ENCODE data around the gene STXBP5. TPM values are rescaled to one million over a fixed set of nuclear protein-coding genes. Genes with fewer than 3 reads are reported as not detected.

The STXBP5 gene
- total RNA-seq, 1 experiment from 2014 or later = 11.6 TPM

- no peak overlapping the region for H2BK15ac ChIP-seq (ENCODE audit: low read depth, low read length)
- H4K20me1 ChIP-seq (ENCODE audit: control insufficient read depth, insufficient read depth, insufficient read length) = no peaks in the 10 kb centered on the region
- no peak overlapping the region for H2AK5ac ChIP-seq (ENCODE audit: insufficient read length, low read length)
- Mint-ChIP-seq H3K27me3 (ENCODE audit: low read depth) (no peaks in the 10 kb centered on the region), H3K4me3 (no peak overlapping the region), H3K4me1 (no peaks in the 10 kb centered on the region), H3K36me3 (ENCODE audit: insufficient read depth in 1 of 3, low read depth in 3 of 3) (no peaks in the 10 kb centered on the region), H3K27ac (no peak overlapping the region), H3K9me3 (no peaks in the 10 kb centered on the region)
- H3K27me3 ChIP-seq (ENCODE audit: insufficient read depth, low read length) = no peaks in the 10 kb centered on the region
- no peak overlapping the region for H4K8ac ChIP-seq (replicated peaks; ENCODE audit: insufficient read length, low read depth, low read length)
- no peak overlapping the region for H4K5ac ChIP-seq (ENCODE audit: insufficient read length, low read depth, low read length)
- H3K23me2 ChIP-seq (ENCODE audit: insufficient read length, low read depth, low read length, poor library complexity, severe bottlenecking) = no peaks in the 10 kb centered on the region
- no CpG with 5 or more reads among the region's 6 CpGs for WGBS (ENCODE audit: extremely low coverage, insufficient read length, low lambda C conversion rate)
- no peak for DNase-seq
- H2BK12ac ChIP-seq (ENCODE audit: insufficient read length, low read depth, low read length) = no peak overlapping the region
- H2BK20ac ChIP-seq (ENCODE audit: low read depth, low read length, poor library complexity, severe bottlenecking) = no peak overlapping the region
- no peak overlapping the region for H4K91ac ChIP-seq (ENCODE audit: insufficient read length, low read depth, low read length)
- H3K79me2 ChIP-seq (ENCODE audit: insufficient read depth, low read length) = no peaks in the 10 kb centered on the region
- no peak overlapping the region for H3K27ac ChIP-seq (ENCODE audit: insufficient read length, low read depth, low read length)
- no peak overlapping the region for H3K56ac ChIP-seq (ENCODE audit: insufficient read length, low read depth, low read length)
- no peaks in the 10 kb centered on the region for H3K9me3 ChIP-seq (ENCODE audit: control insufficient read depth, low read depth, low read length)
- no peak overlapping the region for H3K4ac ChIP-seq (ENCODE audit: low read depth, low read length)
- no peak overlapping the region for H2BK5ac ChIP-seq (ENCODE audit: insufficient read length, low read length)
- H3K18ac ChIP-seq (ENCODE audit: insufficient read length, low read depth, low read length) = no peak overlapping the region
- no peak overlapping the region for H3K9ac ChIP-seq (ENCODE audit: extremely low read depth, insufficient read length, low read length)
- H3K4me2 ChIP-seq (ENCODE audit: insufficient read depth, insufficient read length, low read length) = no peak overlapping the region
- H2BK120ac ChIP-seq (ENCODE audit: low read depth, low read length, poor library complexity, severe bottlenecking) = no peak overlapping the region
- H3K79me1 ChIP-seq (ENCODE audit: insufficient read depth, low read depth, low read length, poor library complexity, severe bottlenecking) = no peaks in the 10 kb centered on the region
- TF ChIP-seq, protein P1, sequence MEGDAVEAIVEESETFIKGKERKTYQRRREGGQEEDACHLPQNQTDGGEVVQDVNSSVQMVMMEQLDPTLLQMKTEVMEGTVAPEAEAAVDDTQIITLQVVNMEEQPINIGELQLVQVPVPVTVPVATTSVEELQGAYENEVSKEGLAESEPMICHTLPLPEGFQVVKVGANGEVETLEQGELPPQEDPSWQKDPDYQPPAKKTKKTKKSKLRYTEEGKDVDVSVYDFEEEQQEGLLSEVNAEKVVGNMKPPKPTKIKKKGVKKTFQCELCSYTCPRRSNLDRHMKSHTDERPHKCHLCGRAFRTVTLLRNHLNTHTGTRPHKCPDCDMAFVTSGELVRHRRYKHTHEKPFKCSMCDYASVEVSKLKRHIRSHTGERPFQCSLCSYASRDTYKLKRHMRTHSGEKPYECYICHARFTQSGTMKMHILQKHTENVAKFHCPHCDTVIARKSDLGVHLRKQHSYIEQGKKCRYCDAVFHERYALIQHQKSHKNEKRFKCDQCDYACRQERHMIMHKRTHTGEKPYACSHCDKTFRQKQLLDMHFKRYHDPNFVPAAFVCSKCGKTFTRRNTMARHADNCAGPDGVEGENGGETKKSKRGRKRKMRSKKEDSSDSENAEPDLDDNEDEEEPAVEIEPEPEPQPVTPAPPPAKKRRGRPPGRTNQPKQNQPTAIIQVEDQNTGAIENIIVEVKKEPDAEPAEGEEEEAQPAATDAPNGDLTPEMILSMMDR (conservative IDR thresholded peaks at IDR 0.05) = no peak
- H3K14ac ChIP-seq (ENCODE audit: insufficient read depth, low read length) = no peak overlapping the region
- H3T11ph ChIP-seq (ENCODE audit: low read length) = no peak overlapping the region
- H3K23ac ChIP-seq (ENCODE audit: insufficient read length, low read depth, low read length) = no peak overlapping the region
- no peak overlapping the region for H2AFZ ChIP-seq (ENCODE audit: low read length)
- no peaks in the 10 kb centered on the region for H3K4me1 ChIP-seq (ENCODE audit: insufficient read depth, low read length)
Observed at GRCh38 chr6:147194652-147195411, 9.4 kb upstream of the STXBP5 start.

Measured in H9 (cell line).